ENCODE measurements around the gene BRINP3. TPM values are rescaled to one million over a fixed set of nuclear protein-coding genes. Genes with fewer than 3 reads are reported as not detected.

Gene BRINP3
- total and polyA plus RNA-seq, 4 donors, result 0.25 to 1.7 TPM; not detected in 2

GRCh38 chr1:190479516-190479915 lies 1.9 kb upstream of the BRINP3 start:
- WGBS, 2 donors, result 55 to 57% methylated on average over 4 of the region's 4 CpGs
- Histone ChIP-seq H3K4me3 (ENCODE audit: low read length in 2 of 2) (no peak overlapping the region), H3K4me1 (ENCODE audit: control insufficient read depth in 1 of 2, insufficient read depth in 2 of 2, low read length in 2 of 2) (no peaks in the 10 kb centered on the region), H3K27me3 (ENCODE audit: control insufficient read depth in 1 of 2, insufficient read depth in 2 of 2, low read length in 1 of 2) (peaks cover 0 to 2% of the 10 kb centered on the region in 2 donors), H3K27ac (ENCODE audit: low read depth in 1 of 2, low read length in 2 of 2) (no peak overlapping the region), H3K9me3 (ENCODE audit: control insufficient read depth, low read length) (no peaks in the 10 kb centered on the region), H3K36me3 (ENCODE audit: control insufficient read depth in 1 of 2, insufficient read depth in 2 of 2, low read length in 1 of 2) (no peaks in the 10 kb centered on the region)
- ATAC-seq (ENCODE audit: low FRiP score) (no peak), DNase-seq (no peak)
- intact Hi-C loops (cut with DNase I), result no loop called here

GRCh38 chr1:190479050-190479397 lies 1.4 kb upstream of the BRINP3 start:
- Histone ChIP-seq H3K36me3 (ENCODE audit: control insufficient read depth in 1 of 2, insufficient read depth in 2 of 2, low read length in 1 of 2) (no peaks in the 10 kb centered on the region), H3K27ac (ENCODE audit: low read depth in 1 of 2, low read length in 2 of 2) (no peak overlapping the region), H3K4me3 (ENCODE audit: low read length in 2 of 2) (no peak overlapping the region), H3K4me1 (ENCODE audit: control insufficient read depth in 1 of 2, insufficient read depth in 2 of 2, low read length in 2 of 2) (no peaks in the 10 kb centered on the region), H3K27me3 (ENCODE audit: control insufficient read depth in 1 of 2, insufficient read depth in 2 of 2, low read length in 1 of 2) (peaks cover 0 to 2% of the 10 kb centered on the region in 2 donors), H3K9me3 (ENCODE audit: control insufficient read depth, low read length) (no peaks in the 10 kb centered on the region)
- intact Hi-C loops (cut with DNase I), result no loop called here
- DNase-seq (no peak), ATAC-seq (ENCODE audit: low FRiP score) (no peak)
- 18 to 21% methylated on average over 4 of the region's 4 CpGs for WGBS, 2 donors

- peaks cover 0 to 2% of the 10 kb centered on the region in 2 donors for H3K27me3 ChIP-seq (ENCODE audit: control insufficient read depth in 1 of 2, insufficient read depth in 2 of 2, low read length in 1 of 2)
- 1 to 2% methylated on average over 42 of the region's 42 CpGs for WGBS, 2 donors
- peak overlapping the region in 1 of 2 donors; percentile 11 for H3K4me3 ChIP-seq (ENCODE audit: low read length in 2 of 2)
- H3K4me1 ChIP-seq (ENCODE audit: control insufficient read depth in 1 of 2, insufficient read depth in 2 of 2, low read length in 2 of 2), result no peaks in the 10 kb centered on the region
- intact Hi-C loops (cut with DNase I), result no loop called here
- H3K27ac ChIP-seq (ENCODE audit: low read depth in 1 of 2, low read length in 2 of 2), result no peak overlapping the region
- ATAC-seq (ENCODE audit: low FRiP score) (peak; percentile 51), DNase-seq (no peak)
- no peaks in the 10 kb centered on the region for H3K36me3 ChIP-seq (ENCODE audit: control insufficient read depth in 1 of 2, insufficient read depth in 2 of 2, low read length in 1 of 2)
- H3K9me3 ChIP-seq (ENCODE audit: control insufficient read depth, low read length), result no peaks in the 10 kb centered on the region
Observed at GRCh38 chr1:190478149-190479049, 735 bp upstream of the BRINP3 start.

- ATAC-seq (ENCODE audit: low FRiP score), result no peak
- H3K9me3 ChIP-seq (ENCODE audit: control insufficient read depth, low read length), result no peaks in the 10 kb centered on the region
- no peak overlapping the region for H3K4me3 ChIP-seq (ENCODE audit: low read length in 2 of 2)
- 45 to 56% methylated on average over 5 of the region's 5 CpGs for WGBS, 2 donors
- peaks cover 0 to 2% of the 10 kb centered on the region in 2 donors for H3K27me3 ChIP-seq (ENCODE audit: control insufficient read depth in 1 of 2, insufficient read depth in 2 of 2, low read length in 1 of 2)
- intact Hi-C loops (cut with DNase I), result no loop called here
- H3K4me1 ChIP-seq (ENCODE audit: control insufficient read depth in 1 of 2, insufficient read depth in 2 of 2, low read length in 2 of 2), result no peaks in the 10 kb centered on the region
- H3K27ac ChIP-seq (ENCODE audit: low read depth in 1 of 2, low read length in 2 of 2), result no peak overlapping the region
- DNase-seq, result no peak
- no peaks in the 10 kb centered on the region for H3K36me3 ChIP-seq (ENCODE audit: control insufficient read depth in 1 of 2, insufficient read depth in 2 of 2, low read length in 1 of 2)
Observed at GRCh38 chr1:190476806-190477205, 858 bp downstream of the BRINP3 start.

- no peak overlapping the region for H3K4me3 ChIP-seq (ENCODE audit: low read length in 2 of 2)
- ATAC-seq (ENCODE audit: low FRiP score), result no peak
- 29 to 30% methylated on average over 5 of the region's 5 CpGs for WGBS, 2 donors
Observed at GRCh38 chr1:190476321-190476720, 1.3 kb downstream of the BRINP3 start.

GRCh38 chr1:190475421-190476141 lies 2.1 kb downstream of the BRINP3 start:
- Histone ChIP-seq H3K4me1 (ENCODE audit: control insufficient read depth in 1 of 2, insufficient read depth in 2 of 2, low read length in 2 of 2) (no peaks in the 10 kb centered on the region), H3K27ac (ENCODE audit: low read depth in 1 of 2, low read length in 2 of 2) (no peak overlapping the region), H3K4me3 (ENCODE audit: low read length in 2 of 2) (no peak overlapping the region), H3K36me3 (ENCODE audit: control insufficient read depth in 1 of 2, insufficient read depth in 2 of 2, low read length in 1 of 2) (no peaks in the 10 kb centered on the region), H3K27me3 (ENCODE audit: control insufficient read depth in 1 of 2, insufficient read depth in 2 of 2, low read length in 1 of 2) (peaks cover 0 to 2% of the 10 kb centered on the region in 2 donors), H3K9me3 (ENCODE audit: control insufficient read depth, low read length) (no peaks in the 10 kb centered on the region)
- DNase-seq (no peak), ATAC-seq (ENCODE audit: low FRiP score) (no peak)
- WGBS, 2 donors, result 2% methylated on average over 27 of the region's 27 CpGs
- intact Hi-C loops (cut with DNase I), result no loop called here

More at GRCh38 chr1:190476321-190476720, 1.3 kb downstream of the BRINP3 start:
- intact Hi-C loops (cut with DNase I), result no loop called here
- DNase-seq, result no peak
- H3K36me3 ChIP-seq (ENCODE audit: control insufficient read depth in 1 of 2, insufficient read depth in 2 of 2, low read length in 1 of 2), result no peaks in the 10 kb centered on the region
- H3K4me1 ChIP-seq (ENCODE audit: control insufficient read depth in 1 of 2, insufficient read depth in 2 of 2, low read length in 2 of 2), result no peaks in the 10 kb centered on the region
- H3K27ac ChIP-seq (ENCODE audit: low read depth in 1 of 2, low read length in 2 of 2), result no peak overlapping the region
- H3K27me3 ChIP-seq (ENCODE audit: control insufficient read depth in 1 of 2, insufficient read depth in 2 of 2, low read length in 1 of 2), result peaks cover 0 to 2% of the 10 kb centered on the region in 2 donors
- no peaks in the 10 kb centered on the region for H3K9me3 ChIP-seq (ENCODE audit: control insufficient read depth, low read length)

GRCh38 chr1:190474650-190475211 lies 2.9 kb downstream of the BRINP3 start:
- Histone ChIP-seq H3K36me3 (ENCODE audit: control insufficient read depth in 1 of 2, insufficient read depth in 2 of 2, low read length in 1 of 2) (no peaks in the 10 kb centered on the region), H3K4me1 (ENCODE audit: control insufficient read depth in 1 of 2, insufficient read depth in 2 of 2, low read length in 2 of 2) (no peaks in the 10 kb centered on the region), H3K27me3 (ENCODE audit: control insufficient read depth in 1 of 2, insufficient read depth in 2 of 2, low read length in 1 of 2) (peaks cover 0 to 2% of the 10 kb centered on the region in 2 donors), H3K4me3 (ENCODE audit: low read length in 2 of 2) (no peak overlapping the region), H3K27ac (ENCODE audit: low read depth in 1 of 2, low read length in 2 of 2) (no peak overlapping the region), H3K9me3 (ENCODE audit: control insufficient read depth, low read length) (no peaks in the 10 kb centered on the region)
- ATAC-seq (ENCODE audit: low FRiP score), result no peak
- intact Hi-C loops (cut with DNase I), result no loop called here
- no peak for DNase-seq
- WGBS, 2 donors, result 3 to 4% methylated on average over 13 of the region's 13 CpGs

GRCh38 chr1:190474010-190474409 lies 3.7 kb downstream of the BRINP3 start:
- DNase-seq (no peak), ATAC-seq (ENCODE audit: low FRiP score) (no peak)
- intact Hi-C loops (cut with DNase I), result no loop called here
- Histone ChIP-seq H3K4me3 (ENCODE audit: low read length in 2 of 2) (no peak overlapping the region), H3K4me1 (ENCODE audit: control insufficient read depth in 1 of 2, insufficient read depth in 2 of 2, low read length in 2 of 2) (no peaks in the 10 kb centered on the region), H3K9me3 (ENCODE audit: control insufficient read depth, low read length) (no peaks in the 10 kb centered on the region), H3K36me3 (ENCODE audit: control insufficient read depth in 1 of 2, insufficient read depth in 2 of 2, low read length in 1 of 2) (no peaks in the 10 kb centered on the region), H3K27ac (ENCODE audit: low read depth in 1 of 2, low read length in 2 of 2) (no peak overlapping the region), H3K27me3 (ENCODE audit: control insufficient read depth in 1 of 2, insufficient read depth in 2 of 2, low read length in 1 of 2) (peaks cover 0 to 2% of the 10 kb centered on the region in 2 donors)
- 58 to 64% methylated on average over 2 of the region's 2 CpGs for WGBS, 2 donors
